T-cell (primary cell): Measurements from ENCODE around the gene DPP6. TPM values are rescaled to one million over a fixed set of nuclear protein-coding genes. Genes with fewer than 3 reads are reported as not detected.

Experiments
- ATAC-seq, 4 experiments: fragments of 200-7000 bp in 3 of 4; fragments of 150-1000 bp in 1 of 4; cut with Tn5 transposase; replicated peaks in 1 of 4; 1 replicate in 3 of 4; 2 replicates in 1 of 4; pipeline ENCODE4 v1.10.0; 2021; ENCODE audit warnings: moderate library complexity in 3 of 4, mild to moderate bottlenecking in 2 of 4, moderate number of reproducible peaks in 1 of 4
- CTCF ChIA-PET, 2 donors: fragments of 300-600 bp; sonication (Branson Sonifier 250); formaldehyde crosslinking; loops; one replicate each; lab custom pipeline; 2022; ENCODE audit warnings: antibody characterized with exemption in 2 of 2; lab: Charles Lee
- POLR2A ChIA-PET, 2 donors: fragments of 300-600 bp; sonication (Branson Sonifier 250); formaldehyde crosslinking; loops; one replicate each; lab custom pipeline; 2022; ENCODE audit warnings: antibody characterized with exemption in 2 of 2; lab: Charles Lee
- DNase-seq, 35 experiments: peaks; one replicate each; pipeline versions ENCODE4 v3.0.0 to v3.0.0-alpha.2; 2013 to 2023
- H3K27ac ChIP-seq: one replicate; pipeline ENCODE4 v1.5.1; 2013; ENCODE audit warnings: low read length
- H3K27me3 ChIP-seq, 2 experiments: replicated peaks in 1 of 2; 1 replicate in 1 of 2; 2 replicates in 1 of 2; pipeline versions ENCODE4 v1.6.1 to v1.7.0; 2013; ENCODE audit warnings: low read length in 1 of 2, mixed read lengths in 1 of 2; ENCODE audit not compliant: control insufficient read depth in 2 of 2, insufficient read depth in 2 of 2; ENCODE audit errors: extremely low read depth in 1 of 2
- H3K36me3 ChIP-seq, 2 donors: 1 replicate in 1 of 2; 2 replicates in 1 of 2; pipeline versions ENCODE4 v1.6.1 to v1.7.0; 2013; ENCODE audit warnings: low read length in 1 of 2; ENCODE audit not compliant: control insufficient read depth in 2 of 2, insufficient read depth in 1 of 2; ENCODE audit errors: extremely low read depth in 1 of 2
- H3K4me1 ChIP-seq, 2 experiments: 1 replicate in 1 of 2; 2 replicates in 1 of 2; pipeline versions ENCODE4 v1.6.1 to v1.7.0; 2013; ENCODE audit warnings: low read length in 2 of 2, mixed read lengths in 1 of 2; ENCODE audit not compliant: insufficient read depth in 2 of 2, control insufficient read depth in 1 of 2; ENCODE audit errors: extremely low read depth in 1 of 2
- H3K4me3 ChIP-seq, 2 donors: 1 replicate in 1 of 2; 2 replicates in 1 of 2; pipeline versions ENCODE4 v1.5.1 to v1.7.0; 2013; ENCODE audit warnings: mild to moderate bottlenecking in 2 of 2, low read length in 1 of 2, moderate library complexity in 1 of 2; ENCODE audit not compliant: control insufficient read depth in 1 of 2; ENCODE audit errors: extremely low read depth in 1 of 2
- H3K9me3 ChIP-seq: 2 replicates; pipeline ENCODE4 v1.7.0; 2013
- H3K27ac Mint-ChIP-seq, 2 donors: one replicate each; pipeline ENCODE4 v1.8.0; 2020 to 2021; ENCODE audit warnings: mild to moderate bottlenecking in 2 of 2, mixed read lengths in 2 of 2
- H3K27me3 Mint-ChIP-seq, 2 donors: one replicate each; pipeline ENCODE4 v1.8.0; 2021 to 2022; ENCODE audit warnings: mixed read lengths in 2 of 2
- H3K36me3 Mint-ChIP-seq: one replicate; pipeline ENCODE4 v1.8.0; 2021; ENCODE audit warnings: mixed read lengths
- H3K4me1 Mint-ChIP-seq, 3 donors: one replicate each; pipeline ENCODE4 v1.8.0; 2020 to 2022; ENCODE audit warnings: mixed read lengths in 3 of 3, mild to moderate bottlenecking in 1 of 3
- H3K4me3 Mint-ChIP-seq, 3 donors: one replicate each; pipeline ENCODE4 v1.8.0; 2020 to 2022; ENCODE audit warnings: mild to moderate bottlenecking in 3 of 3, mixed read lengths in 3 of 3, moderate library complexity in 3 of 3
- H3K9me3 Mint-ChIP-seq, 3 donors: one replicate each; pipeline ENCODE4 v1.8.0; 2020 to 2022; ENCODE audit warnings: mixed read lengths in 3 of 3
- WGBS: methylation state at CpG from one replicate; pipeline ENCODE4 v1.1.5; 2013; ENCODE audit warnings: missing lambda C conversion rate; ENCODE audit not compliant: insufficient coverage; 5-methylcytosine and 5-hydroxymethylcytosine counted together
- total RNA-seq, 35 experiments: library from RNA in 6 of 35; stranded (reverse) in 6 of 35; fragments of 120-200 nt in 1 of 35; gene quantifications; one replicate each; pipeline versions ENCODE4 v1.2.1 to v1.2.4 and lab custom pipeline; 2013 to 2026

Gene DPP6
- total RNA-seq, 5 donors from 2014 or later (not counting 1 experiment from before 2014, with no cell fraction given), result not detected

DNA sequence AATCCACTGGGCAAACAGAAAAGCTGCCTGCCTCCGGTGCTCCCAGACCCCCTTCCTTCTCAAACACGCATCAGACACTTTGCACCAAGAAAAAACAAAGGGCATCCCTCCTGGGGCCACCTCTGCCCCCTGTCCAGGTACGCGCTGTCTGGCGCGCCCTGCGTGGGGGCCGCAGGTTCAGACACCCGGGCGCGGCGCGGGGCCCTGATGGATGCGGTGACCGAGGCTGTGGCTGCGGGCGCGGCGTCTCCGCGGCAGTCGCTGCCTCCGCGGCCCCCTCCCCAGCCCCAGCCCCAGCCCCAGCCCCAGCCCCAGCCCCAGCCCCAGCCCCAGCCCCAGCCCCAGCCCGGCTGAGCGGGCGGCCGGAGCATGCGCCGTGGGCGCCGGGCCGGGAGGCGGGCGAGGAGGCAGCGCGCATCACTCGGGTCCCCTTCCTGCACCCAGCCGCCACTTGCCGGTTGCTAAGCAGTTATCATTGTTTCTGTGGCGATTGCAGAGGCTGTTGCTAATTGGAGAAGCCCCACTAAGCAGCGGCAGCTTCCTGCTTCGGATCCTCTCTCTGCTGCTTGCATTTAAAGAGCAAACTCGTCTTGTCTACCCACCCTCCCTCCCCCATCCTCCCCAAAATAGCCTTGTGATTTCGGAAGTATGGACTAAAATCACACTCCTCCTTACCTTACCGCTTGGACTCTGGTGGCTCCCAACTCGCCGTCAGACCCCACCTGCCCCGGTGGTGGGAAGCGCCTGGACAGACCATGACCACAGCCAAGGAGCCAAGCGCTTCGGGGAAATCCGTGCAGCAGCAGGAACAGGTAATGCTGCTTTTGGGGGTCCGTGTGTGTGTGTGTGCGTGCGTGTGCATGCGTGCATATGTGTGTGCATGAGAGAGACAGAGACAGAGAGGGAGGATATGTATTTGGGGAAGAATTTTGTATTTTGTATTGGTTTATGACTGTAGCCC lies 252.8 kb downstream of the DPP6 start:
- POLR2A ChIA-PET, result no interaction called here

GRCh38 chr7:154306036-154306435 lies 253.8 kb downstream of the DPP6 start:
- Mint-ChIP-seq H3K4me3 (no peak overlapping the region), H3K27me3 (peaks cover 0 to 9% of the 10 kb centered on the region in 2 donors), H3K27ac (no peak overlapping the region), H3K4me1 (no peaks in the 10 kb centered on the region), H3K9me3 (peaks cover 0 to 4% (median 2%) of the 10 kb centered on the region in 3 donors), H3K36me3 (no peaks in the 10 kb centered on the region)
- no peak overlapping the region for H3K27ac ChIP-seq
- H3K36me3 ChIP-seq, result no peaks in the 10 kb centered on the region
- no peaks in the 10 kb centered on the region for H3K4me1 ChIP-seq
- ATAC-seq, result no peak
- no peak for DNase-seq
- H3K27me3 ChIP-seq, result peaks cover 0 to 12% of the 10 kb centered on the region in 2 experiments
- ChIA-PET CTCF (no interaction called here), POLR2A (no interaction called here)
- no peaks in the 10 kb centered on the region for H3K9me3 ChIP-seq
- WGBS, result 94% methylated on average over 9 of the region's 18 CpGs
- no peak overlapping the region for H3K4me3 ChIP-seq

More for the DNA sequence above, 252.8 kb downstream of the DPP6 start:
- Mint-ChIP-seq H3K9me3 (peaks cover 0 to 3% (median 0%) of the 10 kb centered on the region in 3 donors), H3K4me3 (no peak overlapping the region), H3K27me3 (peaks cover 0 to 9% of the 10 kb centered on the region in 2 donors), H3K4me1 (no peaks in the 10 kb centered on the region), H3K27ac (no peak overlapping the region), H3K36me3 (no peaks in the 10 kb centered on the region)
- no peaks in the 10 kb centered on the region for H3K4me1 ChIP-seq
- H3K27me3 ChIP-seq, result peaks cover 0 to 13% of the 10 kb centered on the region in 2 experiments
- H3K36me3 ChIP-seq, result no peaks in the 10 kb centered on the region
- 19% methylated on average over 35 of the region's 57 CpGs for WGBS
- no peaks in the 10 kb centered on the region for H3K9me3 ChIP-seq
- DNase-seq (no peak), ATAC-seq (no peak)
- CTCF ChIA-PET, result no interaction called here
- H3K4me3 ChIP-seq, result no peak overlapping the region
- no peak overlapping the region for H3K27ac ChIP-seq

- WGBS, result 14% methylated on average over 3 of the region's 5 CpGs
- ATAC-seq (no peak), DNase-seq (no peak)
- no peaks in the 10 kb centered on the region for H3K36me3 Mint-ChIP-seq
- CTCF ChIA-PET, result no interaction called here
- Histone ChIP-seq H3K27me3 (peaks cover 0 to 9% of the 10 kb centered on the region in 2 experiments), H3K4me3 (no peak overlapping the region), H3K4me1 (no peaks in the 10 kb centered on the region), H3K9me3 (no peaks in the 10 kb centered on the region), H3K27ac (no peak overlapping the region), H3K36me3 (no peaks in the 10 kb centered on the region)
- no peaks in the 10 kb centered on the region for H3K4me1 Mint-ChIP-seq
- POLR2A ChIA-PET, result interaction anchor here in 1 of 2 donors (0.8 kb wide), 1 partner anchor 28 kb away, joined by 3 read pairs; no protein-coding TSS in a partner anchor
- no peak overlapping the region for H3K4me3 Mint-ChIP-seq
- H3K27ac Mint-ChIP-seq, result no peak overlapping the region
- H3K9me3 Mint-ChIP-seq, result peaks cover 0 to 4% (median 2%) of the 10 kb centered on the region in 3 donors
- H3K27me3 Mint-ChIP-seq, result peaks cover 0 to 9% of the 10 kb centered on the region in 2 donors
Measured at GRCh38 chr7:154308928-154309327, 256.7 kb downstream of the DPP6 start.

DNA sequence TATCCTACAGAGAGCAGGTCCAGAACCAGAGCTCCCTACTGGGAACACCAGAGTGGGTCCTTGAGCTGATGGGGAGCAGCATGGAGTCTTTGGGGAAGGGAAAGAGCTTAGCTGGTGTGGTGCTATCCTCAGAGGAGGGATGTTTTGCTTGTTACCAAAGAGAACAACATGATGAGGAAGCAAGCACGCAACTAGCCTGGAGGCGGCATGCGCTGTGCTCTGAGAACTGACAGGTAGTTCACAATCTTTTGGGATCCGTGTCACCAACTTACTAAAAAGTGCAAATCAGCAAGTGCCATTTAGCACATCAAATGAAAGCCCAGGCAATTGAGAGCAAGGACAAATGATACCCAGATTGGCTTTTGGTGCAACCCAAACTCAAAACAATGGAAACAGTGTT lies 257.9 kb downstream of the DPP6 start:
- no peak overlapping the region for H3K4me3 Mint-ChIP-seq
- WGBS, result 90% methylated on average over 3 of the region's 4 CpGs
- POLR2A ChIA-PET, result no interaction called here

GRCh38 chr7:154324196-154324595 lies 272.0 kb downstream of the DPP6 start:
- ChIA-PET POLR2A (no interaction called here), CTCF (no interaction called here)
- no peak overlapping the region for H3K27ac ChIP-seq
- Mint-ChIP-seq H3K9me3 (peaks cover 6 to 11% (median 8%) of the 10 kb centered on the region in 3 donors), H3K36me3 (no peaks in the 10 kb centered on the region), H3K27ac (no peak overlapping the region), H3K4me1 (no peaks in the 10 kb centered on the region), H3K27me3 (no peaks in the 10 kb centered on the region), H3K4me3 (no peak overlapping the region)
- no peaks in the 10 kb centered on the region for H3K9me3 ChIP-seq
- DNase-seq, result no peak
- no peaks in the 10 kb centered on the region for H3K27me3 ChIP-seq
- H3K4me1 ChIP-seq, result no peaks in the 10 kb centered on the region
- ATAC-seq, result no peak
- WGBS, result 100% methylated on average over 2 of the region's 9 CpGs
- no peak overlapping the region for H3K4me3 ChIP-seq
- no peaks in the 10 kb centered on the region for H3K36me3 ChIP-seq

More for the DNA sequence above, 257.9 kb downstream of the DPP6 start:
- Histone ChIP-seq H3K27me3 (peaks cover 0 to 4% of the 10 kb centered on the region in 2 experiments), H3K9me3 (no peaks in the 10 kb centered on the region), H3K4me3 (no peak overlapping the region), H3K36me3 (no peaks in the 10 kb centered on the region), H3K27ac (no peak overlapping the region), H3K4me1 (no peaks in the 10 kb centered on the region)
- no peaks in the 10 kb centered on the region for H3K4me1 Mint-ChIP-seq
- peaks cover 0 to 5% of the 10 kb centered on the region in 2 donors for H3K27me3 Mint-ChIP-seq
- H3K9me3 Mint-ChIP-seq, result peaks cover 2 to 4% (median 3%) of the 10 kb centered on the region in 3 donors
- ATAC-seq, result no peak
- CTCF ChIA-PET, result no interaction called here
- no peaks in the 10 kb centered on the region for H3K36me3 Mint-ChIP-seq
- H3K27ac Mint-ChIP-seq, result no peak overlapping the region
- no peak for DNase-seq

- Mint-ChIP-seq H3K4me1 (no peaks in the 10 kb centered on the region), H3K9me3 (peaks cover 12 to 22% (median 13%) of the 10 kb centered on the region in 3 donors), H3K27ac (no peak overlapping the region), H3K4me3 (no peak overlapping the region), H3K27me3 (no peaks in the 10 kb centered on the region), H3K36me3 (no peaks in the 10 kb centered on the region)
- Histone ChIP-seq H3K36me3 (no peaks in the 10 kb centered on the region), H3K27ac (no peak overlapping the region), H3K4me1 (no peaks in the 10 kb centered on the region), H3K9me3 (no peaks in the 10 kb centered on the region), H3K4me3 (no peak overlapping the region), H3K27me3 (no peaks in the 10 kb centered on the region)
- POLR2A ChIA-PET, result no interaction called here
- CTCF ChIA-PET, result no interaction called here
- DNase-seq (no peak), ATAC-seq (no peak)
- WGBS, result no CpG with 5 or more reads among the region's 3 CpGs
Measured at GRCh38 chr7:154326421-154326820, 274.2 kb downstream of the DPP6 start.
